Left ventricle myocardium superior (tissue), 1 donor: Measurements from ENCODE around the gene ECSIT. TPM values are rescaled to one million over a fixed set of nuclear protein-coding genes. Genes with fewer than 3 reads are reported as not detected.

Source experiments
- ATAC-seq: fragments of 200-7000 bp; cut with Tn5 transposase; one replicate; pipeline ENCODE4 v1.9.1; 2020; ENCODE audit warnings: mild to moderate bottlenecking, moderate library complexity
- DNase-seq: peaks from one replicate; pipeline ENCODE4 v3.0.0-alpha.2; 2020
- intact Hi-C: fragments of 100-400 bp; cut with micrococcal nuclease; formaldehyde crosslinking; loops from one replicate; pipeline ENCODE4 v1.11.0; 2022
- total RNA-seq: library from RNA; stranded (reverse); fragmentation: NEBNext Ultra II Directional; extraction: Animal tissue kit (Norgen Biotek cat#: 25700); gene quantifications from one replicate; pipeline ENCODE4 v1.2.1, GENCODE V29; 2021
- donor health status: DM: no; HTN: yes; CAD: no; lungs with severe emphysema.

ECSIT gene
- total RNA-seq, 1 donor from 2014 or later: 180 TPM

DNA sequence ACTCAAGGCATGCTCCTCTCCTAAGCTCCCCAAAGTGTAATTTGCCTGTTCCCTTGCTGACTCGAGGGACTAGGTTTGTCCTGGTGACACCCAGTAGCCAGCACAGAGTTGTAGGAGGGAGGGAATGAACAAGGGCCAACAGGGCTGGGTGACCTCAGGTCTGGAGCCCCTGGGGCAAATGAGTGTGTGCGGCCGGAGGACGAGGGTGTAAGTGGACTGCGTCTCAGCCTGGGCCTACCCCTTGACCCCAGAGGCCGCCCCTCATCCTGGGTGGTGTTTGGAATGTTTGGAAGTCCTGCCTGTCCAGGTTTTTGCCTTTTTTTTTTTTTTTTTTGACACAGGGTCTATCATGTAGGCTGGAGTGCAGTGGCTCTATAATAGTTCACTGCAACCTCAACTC, 22.0 kb downstream of the ECSIT start:
- intact Hi-C loops: no loop called here
- no peak for DNase-seq
- no peak for ATAC-seq

GRCh38 chr19:11506101-11506555, 22.8 kb downstream of the ECSIT start:
- ATAC-seq: peak; percentile 19
- no peak for DNase-seq
- intact Hi-C loops: no loop called here

GRCh38 chr19:11505504-11506100, 23.3 kb downstream of the ECSIT start, which contains the start of gene ZNF653:
TSS of gene ZNF653 (minus strand) at chr19:11505839. CDS start at chr19:11505786, 53 bp downstream.
- DNase-seq (peak; percentile 95), ATAC-seq (peak; percentile 85)
- intact Hi-C loops: no loop called here

DNA sequence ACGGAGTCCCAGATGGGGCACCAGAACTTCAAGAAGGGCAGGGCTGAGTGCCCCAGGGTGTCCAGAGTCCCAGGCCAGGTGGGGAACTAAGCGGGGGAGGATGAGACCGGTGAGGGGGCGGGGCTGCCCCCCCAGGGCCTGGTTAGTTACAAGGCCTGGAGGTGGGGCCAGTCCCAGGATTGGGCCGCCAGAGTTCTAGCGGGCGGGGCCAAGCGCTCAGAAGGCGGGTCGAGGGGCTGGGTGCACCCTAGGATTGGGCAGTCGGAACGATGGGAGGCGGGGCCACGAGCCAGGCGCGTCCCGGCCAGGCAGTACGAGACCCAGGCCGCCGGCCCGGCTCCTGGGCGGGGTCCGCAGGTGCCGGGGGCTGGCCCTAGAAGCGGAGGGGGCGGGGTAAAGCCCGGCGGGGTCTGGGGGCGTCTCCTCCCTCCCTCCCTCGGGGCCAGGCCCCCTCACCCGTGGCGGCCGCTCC, 23.9 kb downstream of the ECSIT start:
- DNase-seq (peak; percentile 99), ATAC-seq (peak; percentile 95)
- intact Hi-C loops: no loop called here

DNA sequence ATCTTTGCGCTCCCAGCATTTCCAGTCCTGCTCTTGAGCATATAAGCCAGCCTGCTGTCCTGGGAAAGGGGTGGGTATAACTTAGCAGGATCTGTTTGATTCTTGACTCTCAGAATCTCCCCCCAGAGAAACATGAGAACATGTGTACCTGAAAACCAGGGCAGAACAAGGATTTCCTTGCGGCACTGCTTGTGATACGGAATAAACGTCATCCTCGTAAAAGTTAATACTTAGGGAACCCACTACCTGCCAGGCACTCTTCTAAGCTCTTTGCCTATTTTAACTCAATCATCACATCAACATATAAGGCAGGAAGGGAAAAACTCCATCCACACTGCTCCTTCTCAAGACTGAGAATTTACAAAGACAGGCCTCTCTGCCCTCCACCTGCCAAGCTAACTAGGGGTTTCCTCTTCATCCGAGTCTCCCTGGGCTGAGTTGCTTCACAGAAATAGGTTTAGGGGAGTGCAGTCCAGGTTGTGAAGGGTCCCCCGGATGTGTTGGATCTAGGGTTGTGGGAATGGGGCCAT, 24.4 kb downstream of the ECSIT start:
- DNase-seq (no peak), ATAC-seq (no peak)
- intact Hi-C loops: no loop called here

DNA sequence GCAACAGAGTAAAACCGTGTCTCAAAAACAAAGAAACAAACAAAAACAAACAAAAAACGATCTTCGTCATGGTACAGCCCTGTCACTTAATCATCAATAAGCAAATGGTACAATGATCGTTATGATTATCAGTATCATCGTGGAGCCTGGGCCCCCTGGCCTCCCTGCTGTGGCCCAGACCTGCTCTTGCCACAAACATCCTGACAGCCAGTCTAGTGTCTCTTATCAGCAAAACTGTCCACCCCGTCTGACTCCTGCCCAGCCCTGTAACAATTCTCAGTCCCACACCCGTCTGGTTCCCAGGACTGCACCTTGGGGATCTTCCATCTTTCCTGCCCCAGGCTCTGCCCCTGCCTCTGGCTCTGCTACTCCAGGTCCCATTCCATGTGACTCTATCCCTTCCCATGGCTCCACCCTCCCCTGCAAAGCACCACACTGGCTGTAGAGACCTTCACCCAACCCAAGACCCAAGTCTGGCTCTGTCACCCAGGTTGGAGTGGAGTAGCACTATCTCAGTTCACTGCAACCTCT, 29.0 kb downstream of the ECSIT start:
- ATAC-seq (no peak), DNase-seq (no peak)
- intact Hi-C loops: no loop called here

DNA sequence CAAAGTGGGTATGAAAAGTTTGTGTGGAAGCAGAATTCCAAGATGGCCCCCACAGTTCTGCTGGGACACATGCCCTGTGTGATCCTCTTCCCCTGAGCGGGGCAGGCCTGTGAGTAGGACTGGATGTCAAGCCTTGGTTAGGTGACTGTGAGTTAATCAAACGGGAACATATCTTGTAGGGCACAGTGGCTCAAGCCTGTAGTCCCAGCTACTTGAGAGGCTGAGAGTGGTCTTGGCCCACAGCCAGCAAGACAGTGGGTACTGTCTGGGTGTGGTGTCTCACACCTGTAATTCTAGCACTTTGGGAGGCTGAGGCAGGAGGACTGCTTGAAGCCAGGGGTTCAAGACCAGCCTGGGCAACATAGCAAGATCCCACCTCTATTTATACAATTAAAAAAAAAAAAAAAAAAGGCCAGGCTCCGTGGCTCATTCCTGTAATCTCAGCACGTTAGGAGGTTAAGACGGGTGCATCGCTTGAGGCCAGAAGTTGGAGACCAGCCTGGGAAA, 29.7 kb downstream of the ECSIT start:
- ATAC-seq (no peak), DNase-seq (no peak)
- intact Hi-C loops: no loop called here

DNA sequence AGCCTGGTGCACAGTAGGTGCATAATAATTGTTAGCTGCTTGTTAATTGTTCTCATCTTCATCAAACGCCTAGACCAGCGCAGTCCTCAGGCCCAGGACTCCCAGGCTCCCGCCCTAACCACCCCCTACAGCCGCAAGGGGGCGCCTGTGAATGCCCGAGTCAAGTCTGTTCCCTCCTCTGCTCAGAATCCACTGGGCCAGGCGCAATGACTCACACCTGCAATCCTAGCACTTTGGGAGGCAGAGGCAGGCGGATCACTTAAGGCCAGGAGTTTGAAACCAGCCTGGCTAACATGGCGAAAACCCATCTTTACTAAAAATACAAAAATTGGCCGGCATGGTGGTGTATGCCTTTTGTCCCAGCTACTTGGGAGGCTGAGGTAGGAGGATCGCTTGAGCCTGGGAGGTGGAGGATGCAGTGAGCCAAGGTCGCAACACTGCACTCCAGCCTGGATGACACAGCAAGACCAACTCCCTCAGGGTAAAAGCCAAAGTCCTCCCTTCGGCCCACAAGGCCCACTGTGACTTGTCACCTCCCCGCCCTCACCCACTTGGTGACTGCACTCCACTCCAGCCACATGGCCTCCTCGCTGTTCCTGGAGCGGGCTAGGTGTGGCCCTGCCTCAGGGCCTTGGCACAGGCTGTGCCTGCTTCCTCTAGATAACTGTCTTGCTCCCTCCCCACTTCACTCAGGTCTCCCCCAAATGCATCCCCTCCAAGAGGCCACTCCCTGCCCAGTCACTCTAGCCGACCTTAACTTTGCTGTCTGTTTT, 32.4 kb downstream of the ECSIT start:
- ATAC-seq: peak; percentile 66
- peak; percentile 76 for DNase-seq
- intact Hi-C loops: no loop called here

DNA sequence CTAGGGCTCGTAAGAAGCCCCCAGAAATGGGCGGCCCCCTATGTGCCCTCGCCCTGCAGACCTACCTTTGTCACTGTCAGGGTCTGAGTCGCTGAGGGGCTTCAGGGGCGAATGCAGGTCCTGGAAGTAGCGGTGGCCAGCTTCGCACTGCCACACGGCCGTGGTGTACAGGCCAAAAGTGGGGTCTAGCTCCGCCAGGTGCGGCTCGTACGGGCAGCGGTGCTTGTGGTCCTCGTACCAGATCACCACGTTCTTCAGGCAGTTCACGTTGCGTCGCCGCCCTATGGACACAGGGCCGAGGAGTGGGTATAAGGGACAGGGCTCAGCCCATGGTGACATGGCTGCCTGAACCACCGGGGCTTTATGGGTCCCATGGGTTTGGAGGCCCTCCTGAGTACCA, 33.0 kb downstream of the ECSIT start:
- ATAC-seq (no peak), DNase-seq (no peak)

GRCh38 chr19:11495481-11495880, 33.5 kb downstream of the ECSIT start:
- intact Hi-C loops: no loop called here
- ATAC-seq (no peak), DNase-seq (no peak)

More for the DNA sequence above, 33.0 kb downstream of the ECSIT start:
- intact Hi-C loops: no loop called here

- intact Hi-C loops: no loop called here
- DNase-seq: no peak
- ATAC-seq: no peak
Measured at GRCh38 chr19:11494634-11495285, 34.2 kb downstream of the ECSIT start.

DNA sequence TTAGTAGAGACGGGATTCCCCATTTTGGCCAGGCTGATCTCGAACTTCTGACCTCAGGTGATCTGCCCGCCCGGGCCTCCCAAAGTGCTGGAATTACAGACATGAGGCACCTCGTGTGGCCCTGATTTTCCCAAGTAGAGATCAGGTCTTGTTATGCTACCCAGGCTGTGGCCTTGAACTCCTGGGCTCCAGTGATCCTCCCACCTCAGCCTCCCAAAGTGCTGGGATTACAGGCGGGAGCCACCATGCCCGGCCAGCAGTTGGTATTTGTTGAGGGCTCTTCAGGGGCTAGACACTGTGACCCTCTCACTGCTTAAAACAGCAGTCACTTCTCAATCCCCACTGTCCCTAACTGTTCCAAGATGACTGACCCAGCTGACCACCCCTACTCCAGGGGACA, 39.6 kb downstream of the ECSIT start:
- no peak for DNase-seq
- ATAC-seq: no peak
- intact Hi-C loops: no loop called here

- intact Hi-C loops: no loop called here
- no peak for ATAC-seq
- no peak for DNase-seq
Measured at GRCh38 chr19:11486661-11487503, 42.1 kb downstream of the ECSIT start.

GRCh38 chr19:11485245-11485837, 43.6 kb downstream of the ECSIT start:
- DNase-seq (no peak), ATAC-seq (no peak)
- intact Hi-C loops: no loop called here

DNA sequence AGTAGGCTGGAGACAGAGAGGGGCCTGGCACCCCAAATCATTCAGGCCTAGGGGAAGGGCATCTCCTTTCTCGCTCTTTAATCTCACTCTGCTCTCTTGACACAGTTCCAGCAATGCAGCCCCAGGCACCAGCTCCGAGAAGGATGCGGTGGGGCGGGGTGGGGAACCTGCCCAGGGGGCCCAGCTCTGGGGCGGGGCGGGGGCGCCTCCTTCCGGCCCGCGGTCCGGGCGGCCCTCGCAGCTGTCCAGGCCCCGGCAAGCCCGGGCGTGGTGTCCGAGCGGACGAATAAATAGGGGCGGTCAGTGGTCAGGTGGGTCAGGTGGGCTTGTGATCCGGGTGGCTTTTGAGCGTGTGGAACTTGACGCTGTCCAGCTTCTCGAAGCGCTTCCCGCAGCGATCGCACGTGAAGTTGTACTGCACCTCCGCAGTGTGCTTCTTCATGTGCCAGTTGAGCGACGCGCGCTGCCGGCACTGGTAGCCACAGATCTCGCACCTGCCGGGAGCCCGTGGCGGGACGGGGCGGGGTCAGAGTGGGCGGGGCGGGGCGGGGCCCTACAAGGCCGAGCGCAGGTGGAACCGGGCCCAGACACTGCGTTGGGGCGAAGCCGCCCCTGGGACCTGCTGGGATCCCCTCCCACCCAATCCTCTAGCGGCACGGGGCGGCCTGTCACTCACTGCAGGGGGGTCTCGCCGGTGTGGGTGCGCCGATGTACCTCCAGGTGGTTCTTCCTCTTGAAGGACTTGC, 45.4 kb downstream of the ECSIT start:
- intact Hi-C loops: no loop called here
- ATAC-seq: no peak
- no peak for DNase-seq

DNA sequence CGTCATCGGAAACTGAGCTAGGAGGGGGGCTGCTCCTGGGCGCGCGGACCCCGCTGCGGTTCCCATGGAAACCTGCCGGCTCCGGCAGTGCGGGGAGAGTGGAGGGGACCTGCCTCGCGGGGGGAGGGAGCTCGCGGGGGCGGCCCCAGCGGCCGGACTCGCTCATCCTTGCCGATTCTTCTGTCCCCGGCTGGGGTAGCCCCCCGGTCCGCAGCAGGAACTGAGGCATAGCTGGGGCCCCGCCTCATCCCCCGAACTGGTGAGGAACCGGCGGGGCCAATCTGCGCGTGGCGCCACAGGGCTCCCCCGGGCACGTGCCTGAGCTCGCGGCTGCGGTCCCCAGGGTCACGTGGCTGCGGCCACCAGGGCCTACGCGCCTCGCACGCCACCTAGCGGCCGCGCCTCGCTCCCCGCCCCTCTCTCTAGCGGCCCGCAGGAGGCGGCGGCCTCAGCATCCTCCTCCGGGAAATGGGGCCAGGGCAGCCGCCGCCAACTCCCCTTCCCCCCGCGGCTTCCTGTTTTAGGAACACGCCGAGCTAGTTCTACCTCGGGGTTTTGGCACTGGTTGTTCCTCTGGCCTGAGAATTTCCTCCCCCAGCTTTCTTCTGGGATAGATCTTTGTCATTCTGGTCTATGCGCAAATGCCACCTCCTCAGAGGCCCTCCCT, 46.4 kb downstream of the ECSIT start:
- ATAC-seq: peak; percentile 91
- DNase-seq: peak; percentile 92
- intact Hi-C loops: no loop called here
